Adipocyte (in vitro differentiated cells): ENCODE measurements around the gene IQSEC3.

Source experiments
- DNase-seq: peaks from one replicate; pipeline ENCODE4 v3.0.0-alpha.2; 2015; ENCODE audit warnings: low read depth
- H3K27me3 ChIP-seq: replicated peaks from 2 replicates; pipeline ENCODE4 v1.7.0; 2013; ENCODE audit warnings: mild to moderate bottlenecking, low read length, moderate library complexity; ENCODE audit not compliant: control insufficient read depth, insufficient read depth
- H3K36me3 ChIP-seq: 2 replicates; pipeline ENCODE4 v1.7.0; 2013; ENCODE audit warnings: low read length, mild to moderate bottlenecking, moderate library complexity; ENCODE audit not compliant: control insufficient read depth, insufficient read depth, severe bottlenecking
- H3K4me1 ChIP-seq: 2 replicates; pipeline ENCODE4 v1.7.0; 2013; ENCODE audit warnings: mild to moderate bottlenecking, low read length, moderate library complexity; ENCODE audit not compliant: control insufficient read depth, insufficient read depth
- H3K4me3 ChIP-seq: 2 replicates; pipeline ENCODE4 v1.7.0; 2013; ENCODE audit warnings: mild to moderate bottlenecking, low read length, moderate library complexity
- H3K9ac ChIP-seq: 2 replicates; pipeline ENCODE4 v1.7.0; 2013; ENCODE audit warnings: mild to moderate bottlenecking, low read length, moderate library complexity
- H3K9me3 ChIP-seq: 2 replicates; pipeline ENCODE4 v1.7.0; 2013; ENCODE audit warnings: mild to moderate bottlenecking, low read length, moderate library complexity; ENCODE audit not compliant: control insufficient read depth

The IQSEC3 gene

GRCh38 chr12:85191-85666 is 18.7 kb downstream of the IQSEC3 start:
- H3K4me3 ChIP-seq: no peak overlapping the region
- no peak for DNase-seq
- no peaks in the 10 kb centered on the region for H3K36me3 ChIP-seq
- peaks cover 6% of the 10 kb centered on the region for H3K4me1 ChIP-seq
- H3K27me3 ChIP-seq: peaks cover 57% of the 10 kb centered on the region
- peaks cover 23% of the 10 kb centered on the region for H3K9me3 ChIP-seq
- H3K9ac ChIP-seq: no peak overlapping the region

GRCh38 chr12:87315-87714 is 20.7 kb downstream of the IQSEC3 start:
- peaks cover 40% of the 10 kb centered on the region for H3K27me3 ChIP-seq
- H3K4me1 ChIP-seq: peaks cover 6% of the 10 kb centered on the region

GRCh38 chr12:87856-88255 is 21.3 kb downstream of the IQSEC3 start:
- H3K4me3 ChIP-seq: no peak overlapping the region
- peaks cover 34% of the 10 kb centered on the region for H3K27me3 ChIP-seq

More at GRCh38 chr12:87315-87714, 20.7 kb downstream of the IQSEC3 start:
- Histone ChIP-seq H3K36me3 (no peaks in the 10 kb centered on the region), H3K9ac (no peak overlapping the region), H3K9me3 (peaks cover 27% of the 10 kb centered on the region), H3K4me3 (no peak overlapping the region)
- no peak for DNase-seq

GRCh38 chr12:89653-90052 is 23.1 kb downstream of the IQSEC3 start:
- peaks cover 27% of the 10 kb centered on the region for H3K9me3 ChIP-seq
- H3K9ac ChIP-seq: no peak overlapping the region
- peaks cover 26% of the 10 kb centered on the region for H3K27me3 ChIP-seq
- H3K4me1 ChIP-seq: peaks cover 6% of the 10 kb centered on the region
- no peak for DNase-seq
- H3K36me3 ChIP-seq: no peaks in the 10 kb centered on the region
- H3K4me3 ChIP-seq: no peak overlapping the region

More at GRCh38 chr12:87856-88255, 21.3 kb downstream of the IQSEC3 start:
- H3K36me3 ChIP-seq: no peaks in the 10 kb centered on the region
- DNase-seq: no peak
- H3K9me3 ChIP-seq: peaks cover 27% of the 10 kb centered on the region
- no peak overlapping the region for H3K9ac ChIP-seq
- peaks cover 6% of the 10 kb centered on the region for H3K4me1 ChIP-seq

GRCh38 chr12:91213-91612 is 24.6 kb downstream of the IQSEC3 start:
- H3K4me1 ChIP-seq: peaks cover 6% of the 10 kb centered on the region
- no peak overlapping the region for H3K9ac ChIP-seq
- no peak overlapping the region for H3K4me3 ChIP-seq
- peaks cover 27% of the 10 kb centered on the region for H3K9me3 ChIP-seq
- H3K36me3 ChIP-seq: no peaks in the 10 kb centered on the region
- no peak for DNase-seq
- H3K27me3 ChIP-seq: peaks cover 30% of the 10 kb centered on the region

GRCh38 chr12:93266-94005 is 26.9 kb downstream of the IQSEC3 start:
- H3K27me3 ChIP-seq: peaks cover 29% of the 10 kb centered on the region
- peaks cover 12% of the 10 kb centered on the region for H3K4me1 ChIP-seq
- H3K9me3 ChIP-seq: peaks cover 22% of the 10 kb centered on the region
- DNase-seq: no peak
- H3K9ac ChIP-seq: no peak overlapping the region
- H3K4me3 ChIP-seq: no peak overlapping the region
- H3K36me3 ChIP-seq: no peaks in the 10 kb centered on the region

DNA sequence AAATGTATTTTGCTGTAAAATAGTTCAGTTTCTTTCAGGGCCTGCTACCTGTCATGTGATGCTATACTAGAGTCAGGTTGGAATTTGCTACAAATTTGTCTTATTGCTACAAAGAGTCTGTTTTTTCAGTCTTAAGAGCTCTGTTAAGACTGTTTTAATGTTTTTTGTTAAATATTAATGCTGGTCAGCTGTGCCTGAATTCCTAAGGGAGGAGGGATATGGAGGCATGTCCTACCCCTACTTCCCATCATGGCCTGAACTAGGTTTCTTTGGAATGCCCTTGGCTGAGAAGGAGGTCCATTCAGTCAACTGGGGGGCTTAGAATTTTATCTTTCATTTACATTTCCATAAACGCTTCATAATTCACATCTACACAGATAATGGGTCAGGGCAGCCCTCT is 30.0 kb downstream of the IQSEC3 start:
- no peak overlapping the region for H3K9ac ChIP-seq
- H3K4me1 ChIP-seq: peaks cover 28% of the 10 kb centered on the region
- no peaks in the 10 kb centered on the region for H3K36me3 ChIP-seq
- H3K27me3 ChIP-seq: peaks cover 49% of the 10 kb centered on the region
- no peak overlapping the region for H3K4me3 ChIP-seq
- peaks cover 4% of the 10 kb centered on the region for H3K9me3 ChIP-seq
- no peak for DNase-seq

- Histone ChIP-seq H3K9me3 (peaks cover 4% of the 10 kb centered on the region), H3K4me1 (peaks cover 28% of the 10 kb centered on the region), H3K4me3 (peak overlapping the region; percentile 68), H3K9ac (peak overlapping the region; percentile 71), H3K36me3 (no peaks in the 10 kb centered on the region), H3K27me3 (peaks cover 57% of the 10 kb centered on the region)
- DNase-seq: peak; percentile 8
Measured at GRCh38 chr12:98924-99352, 32.4 kb downstream of the IQSEC3 start.

- DNase-seq: peak; percentile 71
- Histone ChIP-seq H3K4me3 (peak overlapping the region; percentile 68), H3K9me3 (peaks cover 4% of the 10 kb centered on the region), H3K9ac (peak overlapping the region; percentile 71), H3K36me3 (no peaks in the 10 kb centered on the region), H3K4me1 (peaks cover 28% of the 10 kb centered on the region), H3K27me3 (peaks cover 50% of the 10 kb centered on the region)
Measured at GRCh38 chr12:99605-100004, 33.0 kb downstream of the IQSEC3 start.

GRCh38 chr12:101969-102878 is 35.7 kb downstream of the IQSEC3 start:
- Histone ChIP-seq H3K36me3 (no peaks in the 10 kb centered on the region), H3K4me1 (peaks cover 42% of the 10 kb centered on the region), H3K9ac (no peak overlapping the region), H3K27me3 (peaks cover 32% of the 10 kb centered on the region), H3K4me3 (no peak overlapping the region), H3K9me3 (peaks cover 4% of the 10 kb centered on the region)
- no peak for DNase-seq

DNA sequence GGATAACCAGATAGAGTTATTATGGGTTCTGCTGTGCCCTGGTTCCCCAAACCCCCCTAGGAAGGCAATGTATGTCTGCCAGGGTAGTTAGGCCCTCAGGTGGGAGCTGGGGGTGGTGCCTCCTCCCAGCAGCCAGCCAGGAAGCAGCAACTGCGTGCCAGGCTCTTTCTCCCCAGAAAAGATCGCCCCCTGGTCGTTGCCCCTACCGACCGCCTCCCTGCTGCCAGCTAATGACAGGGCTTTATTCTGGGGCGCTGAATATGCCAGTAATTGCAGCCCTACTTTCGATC is 36.3 kb downstream of the IQSEC3 start:
- Histone ChIP-seq H3K9ac (no peak overlapping the region), H3K27me3 (peaks cover 32% of the 10 kb centered on the region), H3K4me3 (no peak overlapping the region), H3K9me3 (peaks cover 4% of the 10 kb centered on the region), H3K4me1 (peaks cover 36% of the 10 kb centered on the region), H3K36me3 (no peaks in the 10 kb centered on the region)
- no peak for DNase-seq
